GM19397 (cell line): ENCODE results near the gene HPSE2.
A peak's percentile ranks its signal among the peaks of the same experiment; 100 is the strongest.

Source experiments
- ATAC-seq: cut with Tn5 transposase; IDR thresholded peaks from one replicate; pipeline ENCODE4 v1.9.1; 2021; ENCODE audit warnings: mild to moderate bottlenecking, moderate library complexity; ENCODE audit not compliant: unreplicated experiment

Gene HPSE2

GRCh38 chr10:98469001-98469931, 766.4 kb downstream of the HPSE2 start:
- ATAC-seq = no peak

- ATAC-seq = peak; percentile 91
These were observed 767.9 kb downstream of the HPSE2 start for GRCh38 chr10:98467506-98468318.

GRCh38 chr10:98466861-98467505, 768.7 kb downstream of the HPSE2 start:
- no peak for ATAC-seq

GRCh38 chr10:98465866-98466265, 769.8 kb downstream of the HPSE2 start:
- no peak for ATAC-seq

- ATAC-seq = no peak
These were observed 771.5 kb downstream of the HPSE2 start for GRCh38 chr10:98463976-98464754.

- no peak for ATAC-seq
These were observed 772.6 kb downstream of the HPSE2 start for GRCh38 chr10:98463016-98463415.

GRCh38 chr10:98461500-98461842, 774.2 kb downstream of the HPSE2 start:
- no peak for ATAC-seq

- no peak for ATAC-seq
These were observed 774.7 kb downstream of the HPSE2 start for GRCh38 chr10:98460837-98461499.

GRCh38 chr10:98458809-98459784, 776.6 kb downstream of the HPSE2 start:
- no peak for ATAC-seq

GRCh38 chr10:98457721-98458120, 777.9 kb downstream of the HPSE2 start:
- no peak for ATAC-seq

GRCh38 chr10:98456686-98457482, 778.8 kb downstream of the HPSE2 start:
- no peak for ATAC-seq

GRCh38 chr10:98456043-98456570, 779.5 kb downstream of the HPSE2 start:
- no peak for ATAC-seq

- no peak for ATAC-seq
These were observed 781.9 kb downstream of the HPSE2 start for GRCh38 chr10:98453729-98454128.

GRCh38 chr10:98450618-98451017, 785.0 kb downstream of the HPSE2 start:
- ATAC-seq = no peak

- no peak for ATAC-seq
These were observed 786.4 kb downstream of the HPSE2 start for GRCh38 chr10:98449287-98449686.

GRCh38 chr10:98446661-98447221, 788.9 kb downstream of the HPSE2 start, which contains the start of gene HPS1:
HPS1 (minus strand) TSS chr10:98446935; CDS start chr10:98443240, 3,695 bp downstream.
- peak; percentile 92 for ATAC-seq

- ATAC-seq = peak; percentile 20
These were observed 789.4 kb downstream of the HPSE2 start for GRCh38 chr10:98446151-98446660.
